ENCODE measurements around the gene TUBG2.

TUBG2 gene

GRCh38 chr17:42632949-42633444, 26.1 kb upstream of the TUBG2 start:
- H3K9ac ChIP-seq (ENCODE audit: low read length): no peak overlapping the region
- no peak overlapping the region for H2BK120ac ChIP-seq (ENCODE audit: low read depth, low read length)
- no peak overlapping the region for H4K91ac ChIP-seq (ENCODE audit: low read length)
- H3K9me3 ChIP-seq (ENCODE audit: control insufficient read depth, low read length): no peaks in the 10 kb centered on the region
- H3K79me1 ChIP-seq (replicated peaks; ENCODE audit: low read length, poor library complexity, severe bottlenecking): no peaks in the 10 kb centered on the region
- no peak overlapping the region for H3K4me3 ChIP-seq (ENCODE audit: insufficient read depth in 1 of 2, low read depth in 1 of 2, low read length in 2 of 2)
- no peak overlapping the region for H2BK12ac ChIP-seq (ENCODE audit: low read length in 2 of 2)
- H4K8ac ChIP-seq (ENCODE audit: low read length): no peak overlapping the region
- no peaks in the 10 kb centered on the region for H3K36me3 ChIP-seq (ENCODE audit: control insufficient read depth in 1 of 2, insufficient read depth in 2 of 2, low read depth in 1 of 2, low read length in 2 of 2)
- no peak overlapping the region for H2AK5ac ChIP-seq (ENCODE audit: low read length, severe bottlenecking)
- no peak overlapping the region for H2AFZ ChIP-seq (ENCODE audit: low read depth, low read length)
- DNase-seq: no peak
- H3K27ac ChIP-seq (ENCODE audit: low read length, poor library complexity, severe bottlenecking): no peak overlapping the region
- H3K14ac ChIP-seq (ENCODE audit: low read length in 2 of 2): no peak overlapping the region
- H3K18ac ChIP-seq (ENCODE audit: low read depth in 1 of 2, low read length in 2 of 2): no peak overlapping the region
- H2BK15ac ChIP-seq (ENCODE audit: low read depth, poor library complexity, severe bottlenecking): no peak overlapping the region
- H3K27me3 ChIP-seq (ENCODE audit: control insufficient read depth in 1 of 2, insufficient read depth in 1 of 2, low read length in 2 of 2): peaks cover 0 to 5% of the 10 kb centered on the region in 2 experiments
- H3K4me1 ChIP-seq (ENCODE audit: control insufficient read depth, insufficient read depth, low read depth, low read length): no peaks in the 10 kb centered on the region
- 92% methylated on average over 6 of the region's 9 CpGs for WGBS
- peak overlapping the region; percentile 9 for H2BK5ac ChIP-seq (ENCODE audit: low read depth, low read length, poor library complexity, severe bottlenecking)
- no peak overlapping the region for H3K4me2 ChIP-seq (ENCODE audit: low read length, poor library complexity, severe bottlenecking)
- H3K23ac ChIP-seq (ENCODE audit: low read length in 2 of 2): no peak overlapping the region
- H3K4ac ChIP-seq (ENCODE audit: low read depth in 1 of 2, low read length in 2 of 2): no peak overlapping the region

- Histone ChIP-seq H3K18ac (ENCODE audit: low read depth in 1 of 2, low read length in 2 of 2) (no peak overlapping the region), H3K9me3 (ENCODE audit: control insufficient read depth, low read length) (no peaks in the 10 kb centered on the region), H3K4ac (ENCODE audit: low read depth in 1 of 2, low read length in 2 of 2) (no peak overlapping the region), H3K4me2 (ENCODE audit: low read length, poor library complexity, severe bottlenecking) (no peak overlapping the region), H3K79me1 (replicated peaks; ENCODE audit: low read length, poor library complexity, severe bottlenecking) (no peaks in the 10 kb centered on the region), H2AFZ (ENCODE audit: low read depth, low read length) (no peak overlapping the region), H3K4me1 (ENCODE audit: control insufficient read depth, insufficient read depth, low read depth, low read length) (no peaks in the 10 kb centered on the region), H3K4me3 (ENCODE audit: insufficient read depth in 1 of 2, low read depth in 1 of 2, low read length in 2 of 2) (no peak overlapping the region), H2BK15ac (ENCODE audit: low read depth, poor library complexity, severe bottlenecking) (no peak overlapping the region), H2BK5ac (ENCODE audit: low read depth, low read length, poor library complexity, severe bottlenecking) (no peak overlapping the region), H3K23ac (ENCODE audit: low read length in 2 of 2) (no peak overlapping the region), H2BK120ac (ENCODE audit: low read depth, low read length) (no peak overlapping the region), H4K91ac (ENCODE audit: low read length) (no peak overlapping the region), H4K8ac (ENCODE audit: low read length) (no peak overlapping the region), H2BK12ac (ENCODE audit: low read length in 2 of 2) (no peak overlapping the region), H3K27me3 (ENCODE audit: control insufficient read depth in 1 of 2, insufficient read depth in 1 of 2, low read length in 2 of 2) (peaks cover 15 to 27% of the 10 kb centered on the region in 2 experiments), H3K9ac (ENCODE audit: low read length) (no peak overlapping the region), H3K14ac (ENCODE audit: low read length in 2 of 2) (peak overlapping the region in 1 of 2 experiments; percentile 55), H3K36me3 (ENCODE audit: control insufficient read depth in 1 of 2, insufficient read depth in 2 of 2, low read depth in 1 of 2, low read length in 2 of 2) (no peaks in the 10 kb centered on the region), H2AK5ac (ENCODE audit: low read length, severe bottlenecking) (no peak overlapping the region), H3K27ac (ENCODE audit: low read length, poor library complexity, severe bottlenecking) (no peak overlapping the region)
- DNase-seq: no peak
- 80% methylated on average over 6 of the region's 7 CpGs for WGBS
These were observed 19.5 kb upstream of the TUBG2 start for GRCh38 chr17:42639525-42640113.

GRCh38 chr17:42640121-42640520, 19.0 kb upstream of the TUBG2 start:
- no peaks in the 10 kb centered on the region for H3K9me3 ChIP-seq (ENCODE audit: control insufficient read depth, low read length)
- no peaks in the 10 kb centered on the region for H3K79me1 ChIP-seq (replicated peaks; ENCODE audit: low read length, poor library complexity, severe bottlenecking)
- H2AK5ac ChIP-seq (ENCODE audit: low read length, severe bottlenecking): no peak overlapping the region
- no peak overlapping the region for H3K23ac ChIP-seq (ENCODE audit: low read length in 2 of 2)
- no peak overlapping the region for H3K9ac ChIP-seq (ENCODE audit: low read length)
- no peak overlapping the region for H3K4me3 ChIP-seq (ENCODE audit: insufficient read depth in 1 of 2, low read depth in 1 of 2, low read length in 2 of 2)
- no peaks in the 10 kb centered on the region for H3K4me1 ChIP-seq (ENCODE audit: control insufficient read depth, insufficient read depth, low read depth, low read length)
- H3K14ac ChIP-seq (ENCODE audit: low read length in 2 of 2): no peak overlapping the region
- no peak overlapping the region for H2BK5ac ChIP-seq (ENCODE audit: low read depth, low read length, poor library complexity, severe bottlenecking)
- no peak overlapping the region for H2BK12ac ChIP-seq (ENCODE audit: low read length in 2 of 2)
- no peaks in the 10 kb centered on the region for H3K36me3 ChIP-seq (ENCODE audit: control insufficient read depth in 1 of 2, insufficient read depth in 2 of 2, low read depth in 1 of 2, low read length in 2 of 2)
- 91% methylated on average over 3 of the region's 4 CpGs for WGBS
- no peak overlapping the region for H4K91ac ChIP-seq (ENCODE audit: low read length)
- no peak for DNase-seq
- H3K27ac ChIP-seq (ENCODE audit: low read length, poor library complexity, severe bottlenecking): no peak overlapping the region
- no peak overlapping the region for H2BK15ac ChIP-seq (ENCODE audit: low read depth, poor library complexity, severe bottlenecking)
- H3K4ac ChIP-seq (ENCODE audit: low read depth in 1 of 2, low read length in 2 of 2): no peak overlapping the region
- H2AFZ ChIP-seq (ENCODE audit: low read depth, low read length): no peak overlapping the region
- H4K8ac ChIP-seq (ENCODE audit: low read length): no peak overlapping the region
- H2BK120ac ChIP-seq (ENCODE audit: low read depth, low read length): no peak overlapping the region
- no peak overlapping the region for H3K18ac ChIP-seq (ENCODE audit: low read depth in 1 of 2, low read length in 2 of 2)
- H3K4me2 ChIP-seq (ENCODE audit: low read length, poor library complexity, severe bottlenecking): no peak overlapping the region
- peaks cover 15 to 27% of the 10 kb centered on the region in 2 experiments for H3K27me3 ChIP-seq (ENCODE audit: control insufficient read depth in 1 of 2, insufficient read depth in 1 of 2, low read length in 2 of 2)

- Histone ChIP-seq H3K4me1 (ENCODE audit: control insufficient read depth, insufficient read depth, low read depth, low read length) (no peaks in the 10 kb centered on the region), H3K23ac (ENCODE audit: low read length in 2 of 2) (no peak overlapping the region), H3K18ac (ENCODE audit: low read depth in 1 of 2, low read length in 2 of 2) (no peak overlapping the region), H3K27ac (ENCODE audit: low read length, poor library complexity, severe bottlenecking) (no peak overlapping the region), H3K79me1 (replicated peaks; ENCODE audit: low read length, poor library complexity, severe bottlenecking) (no peaks in the 10 kb centered on the region), H3K4ac (ENCODE audit: low read depth in 1 of 2, low read length in 2 of 2) (no peak overlapping the region), H3K14ac (ENCODE audit: low read length in 2 of 2) (no peak overlapping the region), H4K8ac (ENCODE audit: low read length) (no peak overlapping the region), H2BK120ac (ENCODE audit: low read depth, low read length) (no peak overlapping the region), H4K91ac (ENCODE audit: low read length) (no peak overlapping the region), H3K4me3 (ENCODE audit: insufficient read depth in 1 of 2, low read depth in 1 of 2, low read length in 2 of 2) (no peak overlapping the region), H3K4me2 (ENCODE audit: low read length, poor library complexity, severe bottlenecking) (no peak overlapping the region), H3K27me3 (ENCODE audit: control insufficient read depth in 1 of 2, insufficient read depth in 1 of 2, low read length in 2 of 2) (peaks cover 15 to 22% of the 10 kb centered on the region in 2 experiments), H2BK12ac (ENCODE audit: low read length in 2 of 2) (no peak overlapping the region), H3K9me3 (ENCODE audit: control insufficient read depth, low read length) (no peaks in the 10 kb centered on the region), H3K9ac (ENCODE audit: low read length) (no peak overlapping the region), H2BK5ac (ENCODE audit: low read depth, low read length, poor library complexity, severe bottlenecking) (no peak overlapping the region), H2BK15ac (ENCODE audit: low read depth, poor library complexity, severe bottlenecking) (no peak overlapping the region), H2AK5ac (ENCODE audit: low read length, severe bottlenecking) (no peak overlapping the region), H2AFZ (ENCODE audit: low read depth, low read length) (no peak overlapping the region), H3K36me3 (ENCODE audit: control insufficient read depth in 1 of 2, insufficient read depth in 2 of 2, low read depth in 1 of 2, low read length in 2 of 2) (no peaks in the 10 kb centered on the region)
- DNase-seq: no peak
- WGBS: 72% methylated on average over 2 of the region's 2 CpGs
These were observed 16.7 kb upstream of the TUBG2 start for GRCh38 chr17:42642336-42642735.
